GM19372 (cell line): ENCODE results near the gene SERPINA3.

ENCODE experiments used
- ATAC-seq: cut with Tn5 transposase; IDR thresholded peaks from one replicate; pipeline ENCODE4 v1.9.1; 2021; ENCODE audit warnings: mild to moderate bottlenecking, low read depth, moderate library complexity; ENCODE audit not compliant: unreplicated experiment

Gene SERPINA3

DNA sequence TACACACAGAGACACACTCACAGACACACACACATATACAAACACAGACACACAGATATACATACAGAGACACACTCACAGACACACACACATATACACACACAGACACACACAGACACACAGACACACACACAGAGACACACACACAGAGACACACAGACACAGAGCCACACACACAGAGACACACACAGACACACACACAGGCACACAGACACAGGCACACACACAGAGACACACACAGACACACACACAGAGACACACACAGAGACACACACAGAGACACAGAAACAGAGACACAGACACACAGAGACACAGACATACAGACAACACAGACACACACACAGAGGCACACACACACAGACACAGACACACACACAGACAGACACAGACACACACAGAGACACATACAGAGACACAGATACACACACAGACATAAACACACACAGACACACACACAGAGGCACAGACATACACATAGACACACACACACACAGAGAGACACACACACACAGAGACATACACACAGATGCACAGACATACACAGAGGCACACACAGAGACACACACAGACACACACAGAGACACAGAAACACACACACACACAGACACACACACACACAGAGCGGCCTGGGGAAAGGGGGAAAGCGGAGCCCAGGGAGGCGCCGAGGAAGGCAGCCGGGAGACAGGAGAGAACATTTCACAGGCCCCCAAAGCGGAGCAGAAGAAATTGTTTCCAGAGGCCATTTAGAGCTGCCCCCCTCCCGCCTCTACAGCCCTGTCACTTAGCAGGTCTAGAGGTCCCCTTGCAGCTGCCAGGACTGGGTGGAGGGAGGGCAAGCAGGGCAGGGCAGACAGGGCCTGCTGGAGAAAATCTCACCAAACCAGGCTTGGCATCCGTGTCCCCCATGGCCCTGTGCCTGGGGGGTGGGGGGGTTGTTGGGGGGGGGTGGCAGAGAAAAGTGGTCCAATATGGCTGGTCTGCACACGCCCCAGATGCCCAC lies 38.9 kb downstream of the SERPINA3 start:
- ATAC-seq: no peak

GRCh38 chr14:94653321-94653720 lies 41.1 kb downstream of the SERPINA3 start:
- no peak for ATAC-seq

GRCh38 chr14:94654071-94654861 lies 42.1 kb downstream of the SERPINA3 start:
- no peak for ATAC-seq

DNA sequence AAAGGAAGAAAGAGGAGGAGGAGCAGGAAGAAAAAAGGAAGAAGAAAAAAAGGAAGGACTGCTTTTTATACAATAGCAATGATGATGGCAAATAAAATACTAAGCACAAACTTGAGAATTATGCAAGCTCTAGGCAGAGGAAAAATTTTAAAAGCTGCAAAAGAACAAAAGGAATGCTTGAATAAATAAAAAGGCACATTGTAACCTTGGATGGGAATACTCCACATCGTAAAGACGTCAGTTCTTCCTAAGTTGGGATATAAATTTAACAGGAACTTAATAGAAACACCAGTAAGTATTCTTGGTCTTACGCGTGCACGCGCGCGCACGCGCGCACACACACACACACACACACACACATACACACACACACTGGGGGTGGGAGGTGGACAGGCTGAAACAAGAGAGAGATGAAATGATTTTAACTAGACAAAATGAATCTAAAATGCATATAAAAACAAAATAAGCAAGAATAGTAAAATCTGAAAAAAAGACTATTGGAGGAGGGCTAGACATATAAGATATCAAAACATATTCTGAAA lies 43.0 kb downstream of the SERPINA3 start:
- ATAC-seq: no peak

GRCh38 chr14:94656043-94656442 lies 43.9 kb downstream of the SERPINA3 start:
- ATAC-seq: no peak

DNA sequence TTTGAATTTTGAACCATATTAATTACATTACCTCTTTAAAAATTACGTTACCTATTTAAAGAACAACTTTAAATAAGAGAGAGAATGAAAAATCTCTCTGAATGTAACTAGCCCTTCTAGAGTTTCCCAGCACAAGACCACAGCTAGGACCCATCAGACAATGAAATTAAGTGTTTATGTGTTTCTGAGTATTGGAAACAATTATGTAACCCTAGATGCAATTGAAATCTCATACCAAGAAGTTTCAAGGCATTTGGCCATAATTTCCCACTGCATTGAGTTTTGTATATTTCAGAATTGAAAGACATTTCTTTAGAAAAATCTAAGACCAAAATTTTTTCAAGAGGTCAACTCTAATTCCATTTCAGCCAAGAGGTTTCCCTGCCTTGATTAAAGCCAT lies 47.1 kb downstream of the SERPINA3 start:
- ATAC-seq: no peak

DNA sequence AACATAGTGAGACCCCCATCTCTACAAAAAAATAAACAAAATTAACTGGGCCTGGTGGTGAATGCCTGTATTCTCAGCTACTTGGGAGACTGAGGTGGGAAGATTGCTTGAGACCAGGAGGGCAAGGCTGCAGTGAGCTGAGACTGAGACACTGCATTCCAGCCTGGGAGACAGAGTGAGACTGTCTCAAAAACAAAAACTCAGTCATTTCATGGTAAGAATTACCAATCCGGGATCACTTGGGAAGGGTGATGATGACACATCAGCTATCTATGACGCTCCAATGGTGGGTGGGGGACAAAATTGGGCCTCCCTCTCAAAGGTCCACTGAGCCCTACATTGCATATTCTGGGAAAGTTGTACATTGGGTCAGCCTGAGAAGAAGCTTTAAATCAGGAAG lies 47.7 kb downstream of the SERPINA3 start:
- ATAC-seq: no peak

DNA sequence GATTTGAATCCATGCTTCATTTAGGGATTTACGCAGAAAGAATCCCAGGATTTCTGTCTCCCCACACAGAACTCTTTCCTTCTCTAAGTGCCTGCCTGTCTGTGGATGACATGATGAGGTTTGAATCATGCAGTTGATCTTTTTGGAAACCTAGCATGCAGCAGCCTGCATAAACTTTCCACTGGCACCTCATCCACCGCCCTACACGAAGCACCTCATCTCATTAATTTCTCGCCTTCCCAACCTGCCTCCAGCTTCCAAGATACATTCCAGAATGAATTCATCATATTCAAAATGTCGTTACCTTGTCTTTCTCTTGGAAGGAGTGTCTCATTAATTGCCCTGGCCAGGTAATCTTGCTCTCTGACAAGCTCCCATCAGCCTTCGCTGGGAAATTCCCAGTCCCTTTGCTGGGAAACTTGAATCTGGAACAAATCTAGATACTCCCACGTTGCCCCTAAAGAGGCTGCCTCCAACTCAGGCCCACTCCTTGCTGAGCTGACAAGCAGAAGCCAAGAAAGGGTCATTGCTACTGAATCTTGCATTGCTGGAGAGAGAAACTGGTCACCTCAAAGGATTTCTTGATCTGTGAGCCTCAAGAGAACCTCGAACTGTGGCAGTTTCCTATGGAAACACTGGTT lies 48.2 kb downstream of the SERPINA3 start:
- no peak for ATAC-seq

- ATAC-seq: no peak
Observed at GRCh38 chr14:94663538-94663937, 51.3 kb downstream of the SERPINA3 start.

DNA sequence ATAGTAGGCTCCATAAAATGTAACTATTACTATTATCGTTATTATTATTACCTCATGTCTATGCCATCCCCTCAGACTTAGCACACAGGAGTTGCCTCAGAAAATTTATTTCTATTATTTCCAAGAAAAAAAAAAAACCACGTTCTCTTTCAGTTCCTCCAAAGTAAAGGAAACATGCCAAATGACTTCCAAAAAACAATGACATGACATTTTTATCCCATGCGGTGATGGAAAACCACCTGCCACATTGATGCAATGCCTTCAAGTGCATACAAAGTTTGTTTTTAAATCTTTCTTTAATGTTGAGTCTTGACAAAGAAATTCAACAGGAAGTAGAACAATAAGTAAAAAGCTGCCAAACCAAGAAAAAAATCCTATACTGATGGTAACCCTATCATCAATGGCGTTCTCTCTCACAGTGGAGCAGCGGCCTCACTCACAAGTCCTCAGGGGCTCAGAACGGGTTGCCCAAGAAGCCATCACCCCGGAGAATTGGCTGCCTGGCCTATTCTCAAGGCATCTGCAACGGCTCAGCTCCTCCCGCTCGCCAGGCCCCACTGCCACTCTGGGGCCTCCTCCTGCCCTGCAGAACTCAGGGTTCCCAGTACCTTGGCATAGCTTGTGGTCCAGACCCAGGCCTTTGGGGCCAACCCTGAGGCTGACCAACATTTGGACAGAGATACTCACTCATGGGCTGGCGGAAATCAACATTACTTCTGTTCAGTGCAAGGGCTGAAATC lies 51.9 kb downstream of the SERPINA3 start:
- ATAC-seq: no peak

GRCh38 chr14:94665121-94665520 lies 52.9 kb downstream of the SERPINA3 start:
- ATAC-seq: no peak

DNA sequence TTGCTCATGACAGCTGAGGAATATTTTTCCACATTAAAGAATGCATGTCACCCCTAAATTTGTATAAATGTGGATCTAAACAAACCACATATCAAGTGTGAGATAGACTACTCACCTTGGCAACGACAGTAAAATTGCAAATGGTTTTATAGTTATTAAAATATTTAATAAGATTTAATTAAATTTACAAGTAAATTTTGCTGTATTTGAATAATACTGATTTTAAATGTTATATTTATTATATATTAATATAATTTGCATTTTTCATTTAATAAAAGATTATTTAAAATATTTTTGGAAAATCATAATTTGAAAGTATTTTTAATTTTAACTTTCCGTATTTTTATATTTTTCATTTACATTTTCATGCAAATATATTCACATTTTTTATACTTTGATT lies 53.4 kb downstream of the SERPINA3 start:
- ATAC-seq: no peak

DNA sequence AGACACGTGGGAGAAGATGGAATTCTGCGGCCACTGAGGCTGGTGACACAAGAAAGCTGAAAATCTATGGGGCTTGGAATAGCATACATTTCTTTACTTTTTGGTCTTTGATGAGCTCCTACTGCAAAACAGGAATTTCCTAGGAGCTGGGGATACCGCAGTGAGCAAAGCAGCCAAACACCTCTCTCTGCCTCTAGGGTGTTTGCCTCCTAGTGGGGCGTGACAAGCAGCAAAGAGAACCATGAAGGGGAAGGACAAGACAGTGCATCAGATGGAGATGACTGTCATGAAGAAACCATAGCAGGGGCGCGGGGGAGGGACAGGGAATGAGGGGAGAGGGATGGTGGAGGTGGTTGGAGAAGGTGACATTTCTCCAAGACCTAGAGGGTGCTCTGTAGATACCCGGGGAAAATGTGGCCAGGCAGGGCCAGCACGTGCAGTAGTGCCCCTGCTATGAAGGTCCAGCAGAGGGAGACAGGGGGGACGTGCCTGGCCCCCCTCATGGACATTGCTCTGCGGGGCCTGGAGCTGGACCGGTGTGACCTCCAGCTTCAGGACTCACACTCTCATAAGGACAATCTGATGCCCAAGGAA lies 58.6 kb downstream of the SERPINA3 start:
- ATAC-seq: no peak

DNA sequence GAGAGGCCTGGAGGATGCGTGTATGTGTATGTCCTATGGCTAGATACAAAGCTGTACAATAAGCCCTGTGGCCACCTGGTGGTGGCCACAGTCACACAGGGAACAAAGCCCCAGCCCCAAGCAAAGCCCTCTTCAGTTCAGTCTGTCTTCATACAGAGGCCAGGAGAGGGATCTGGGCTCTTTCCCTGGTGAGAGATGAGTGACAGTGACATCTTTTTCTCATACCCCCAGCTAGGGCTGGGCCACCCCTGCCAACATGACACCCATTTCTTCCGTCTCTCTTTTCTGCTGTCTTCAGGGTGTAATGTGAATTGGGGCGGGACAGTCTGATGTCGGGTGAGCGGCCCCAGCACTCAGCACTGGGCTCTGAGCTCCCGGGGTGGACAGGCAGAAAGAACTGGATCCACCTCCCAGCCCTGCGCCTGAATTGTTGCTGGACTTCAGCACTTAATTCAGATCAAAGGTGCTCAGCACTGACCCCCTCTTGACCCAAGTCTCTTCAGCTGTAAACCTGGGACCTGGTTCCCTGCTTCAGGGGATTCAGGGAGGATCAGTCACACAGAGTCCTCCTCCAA lies 59.8 kb downstream of the SERPINA3 start:
- no peak for ATAC-seq

GRCh38 chr14:94673071-94673470 lies 60.9 kb downstream of the SERPINA3 start:
- ATAC-seq: no peak
